Measurements from ENCODE around the gene NDC1. TPM values are rescaled to one million over a fixed set of nuclear protein-coding genes. Genes with fewer than 3 reads are reported as not detected.
"Not testable (repeated sequence)": the region's sequence is repeated elsewhere in the genome, so short reads cannot be mapped to it uniquely, and the experiment has no call there.

NDC1 gene, protein sequence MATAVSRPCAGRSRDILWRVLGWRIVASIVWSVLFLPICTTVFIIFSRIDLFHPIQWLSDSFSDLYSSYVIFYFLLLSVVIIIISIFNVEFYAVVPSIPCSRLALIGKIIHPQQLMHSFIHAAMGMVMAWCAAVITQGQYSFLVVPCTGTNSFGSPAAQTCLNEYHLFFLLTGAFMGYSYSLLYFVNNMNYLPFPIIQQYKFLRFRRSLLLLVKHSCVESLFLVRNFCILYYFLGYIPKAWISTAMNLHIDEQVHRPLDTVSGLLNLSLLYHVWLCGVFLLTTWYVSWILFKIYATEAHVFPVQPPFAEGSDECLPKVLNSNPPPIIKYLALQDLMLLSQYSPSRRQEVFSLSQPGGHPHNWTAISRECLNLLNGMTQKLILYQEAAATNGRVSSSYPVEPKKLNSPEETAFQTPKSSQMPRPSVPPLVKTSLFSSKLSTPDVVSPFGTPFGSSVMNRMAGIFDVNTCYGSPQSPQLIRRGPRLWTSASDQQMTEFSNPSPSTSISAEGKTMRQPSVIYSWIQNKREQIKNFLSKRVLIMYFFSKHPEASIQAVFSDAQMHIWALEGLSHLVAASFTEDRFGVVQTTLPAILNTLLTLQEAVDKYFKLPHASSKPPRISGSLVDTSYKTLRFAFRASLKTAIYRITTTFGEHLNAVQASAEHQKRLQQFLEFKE
- polyA plus RNA-seq (2014; cell fraction: cytosol; rRNA removed) = 46.5 and 49.9 TPM in 2 replicates
- 25.2 and 26.7 TPM in 2 replicates for polyA plus RNA-seq (2014; cell fraction: nucleus; rRNA removed)

DNA sequence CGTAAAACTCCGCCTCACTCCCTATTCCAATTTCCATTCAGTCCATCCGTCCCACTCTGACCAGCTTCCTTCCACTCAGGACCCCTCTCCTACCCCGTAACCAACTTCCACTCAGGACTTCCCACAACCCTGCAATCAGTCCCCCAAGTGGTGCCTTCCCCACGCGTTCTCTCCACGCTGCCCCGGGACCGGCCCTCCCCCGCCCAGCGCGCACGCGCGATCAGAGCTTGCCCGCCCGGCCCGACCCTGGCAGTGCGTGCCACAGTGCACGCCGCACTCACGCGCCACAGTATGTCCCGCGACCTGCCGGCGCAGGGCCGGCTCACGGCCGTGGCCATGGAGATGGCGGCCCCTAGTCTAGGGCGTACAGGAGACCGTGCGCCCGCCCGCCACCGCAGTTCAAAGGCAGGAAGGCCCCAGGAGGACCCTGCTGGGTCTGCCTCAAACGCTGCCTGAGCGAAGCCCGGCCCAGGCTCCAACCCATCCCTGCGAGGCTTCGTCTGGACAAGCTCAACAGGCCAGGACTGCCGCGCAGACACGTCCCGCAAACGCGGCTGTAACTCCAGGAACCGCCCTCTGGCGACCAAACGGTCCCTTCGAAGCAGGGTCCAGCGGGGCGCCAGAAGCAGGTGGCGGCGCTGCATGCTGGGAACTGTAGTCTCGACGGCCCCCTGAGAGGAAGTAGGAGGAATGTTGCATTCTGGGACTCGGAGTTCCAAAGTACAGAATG, at the start of gene NDC1:
Gene NDC1 (minus strand): TSS at position 373 of the 730 bp plus-strand sequence. CDS start 35 bp downstream, at position 338.
- peak; percentile 97 for DNase-seq (ENCODE audit: low spot score)

DNA sequence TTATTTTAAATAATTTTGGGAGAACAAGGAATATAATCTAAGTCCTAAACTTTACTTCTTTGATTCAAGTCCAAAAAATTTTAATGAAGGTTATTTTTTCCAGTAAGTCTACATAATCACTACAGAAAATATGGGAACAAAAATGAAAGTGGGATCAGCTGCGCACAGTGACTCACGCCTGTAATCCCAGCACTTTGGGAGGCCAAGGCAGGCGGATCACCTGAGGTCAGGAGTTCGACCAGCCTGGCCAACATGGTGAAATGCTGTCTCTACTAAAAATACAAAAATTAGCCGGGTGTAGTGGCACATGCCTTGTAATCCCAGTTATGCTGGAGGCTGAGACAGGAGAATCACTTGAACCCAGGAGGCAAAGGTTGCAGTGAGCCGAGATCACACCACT, 45.5 kb upstream of the NDC1 start:
- not testable (repeated sequence) for DNase-seq (ENCODE audit: low spot score)

DNA sequence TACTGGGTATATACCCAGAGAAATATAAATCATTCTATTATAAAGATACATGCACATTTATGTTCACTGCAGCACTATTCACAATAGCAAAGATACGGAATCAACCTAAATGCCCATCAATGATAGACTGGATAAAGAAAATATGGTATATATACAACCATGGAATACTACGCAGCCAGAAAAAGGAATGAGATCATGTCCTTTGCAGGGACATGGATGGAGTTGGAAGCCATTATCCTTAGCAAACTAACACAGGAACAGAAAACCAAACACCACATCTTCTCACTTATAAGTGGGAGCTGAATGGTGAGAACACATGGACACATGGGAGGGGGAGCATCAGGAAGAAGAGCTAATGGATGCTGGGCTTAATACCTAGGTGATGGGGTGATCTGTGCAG, 43.8 kb upstream of the NDC1 start:
- not testable (repeated sequence) for DNase-seq (ENCODE audit: low spot score)

DNA sequence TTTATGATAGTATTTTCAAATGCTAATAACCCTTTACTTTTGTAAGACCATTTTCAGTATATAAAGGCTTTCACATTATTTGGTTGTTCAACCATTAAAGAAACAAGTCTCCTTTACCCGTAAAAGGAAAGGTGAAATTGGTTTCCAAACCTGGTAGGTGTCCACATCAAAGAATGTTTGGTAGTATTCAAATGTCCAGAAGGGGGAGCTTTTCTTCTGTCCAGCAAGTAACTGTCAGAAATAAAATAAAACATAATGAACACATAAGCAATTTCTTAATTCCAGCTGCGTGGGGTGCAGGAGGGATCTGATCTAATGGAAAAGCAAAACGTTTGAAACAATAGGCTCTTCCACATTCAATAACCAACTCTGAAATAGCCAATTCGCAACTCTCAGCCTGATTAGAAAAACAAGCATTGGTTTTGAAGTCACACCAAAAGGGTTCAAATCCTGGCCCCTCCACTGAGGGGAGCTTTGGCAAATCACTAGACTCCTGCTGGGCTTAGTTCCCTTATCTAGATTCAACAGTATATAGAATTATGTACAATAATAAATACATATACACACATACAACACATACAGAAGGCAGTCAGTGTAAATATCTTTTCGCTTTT, 40.5 kb upstream of the NDC1 start:
- peak; percentile 26 for DNase-seq (ENCODE audit: low spot score)

DNA sequence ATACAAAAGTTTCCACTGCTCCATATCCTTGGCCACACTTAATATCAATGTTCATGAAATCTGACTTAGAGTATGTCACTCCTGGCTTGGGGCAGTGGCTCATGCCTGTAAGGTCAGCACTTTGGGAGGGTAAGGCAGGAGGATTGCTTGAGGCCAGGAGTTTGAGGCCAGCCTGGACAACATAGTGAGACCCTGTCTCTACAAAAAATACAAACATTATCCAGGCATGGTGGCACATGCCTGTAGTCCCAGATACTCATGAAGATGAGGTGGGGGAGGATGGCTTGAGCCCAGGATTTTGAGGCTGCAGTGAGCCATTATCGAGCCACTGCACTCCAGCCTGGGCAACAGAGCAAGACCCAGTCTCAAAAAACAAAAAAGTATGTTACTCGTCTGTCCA, 37.1 kb upstream of the NDC1 start:
- DNase-seq (ENCODE audit: low spot score) = not testable (repeated sequence)

DNA sequence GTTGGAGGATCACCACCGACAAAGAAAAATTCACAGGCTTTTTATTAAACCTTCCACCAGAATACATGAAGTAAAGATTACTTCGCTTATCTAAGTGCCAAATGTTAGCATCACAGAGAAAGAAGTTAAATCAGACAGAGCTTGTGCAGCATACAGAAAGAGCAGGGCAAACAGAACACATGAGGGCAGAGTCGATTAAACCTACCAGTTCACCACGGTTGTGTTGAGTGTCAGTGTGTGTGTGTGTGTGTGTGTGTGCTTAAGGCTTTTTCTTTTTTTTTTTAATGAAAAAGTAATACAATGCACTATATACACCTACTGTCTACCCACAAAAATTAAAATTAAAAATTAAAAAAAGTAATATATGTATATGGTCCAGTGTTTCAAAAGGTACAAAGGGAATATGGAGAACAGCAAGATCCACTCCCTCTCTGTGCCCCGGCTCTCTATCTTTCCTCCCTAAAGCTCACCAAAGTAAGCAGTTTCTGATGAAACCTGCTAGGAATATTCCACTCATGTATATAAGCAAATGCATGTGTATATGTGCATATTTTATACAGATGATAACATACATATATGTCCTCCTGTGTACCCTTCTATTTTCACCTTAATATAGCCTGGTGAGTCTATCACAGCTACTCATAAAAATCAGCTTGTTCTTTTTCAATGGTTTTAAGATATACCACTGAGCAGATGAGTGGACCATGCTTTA, 33.8 kb upstream of the NDC1 start:
- DNase-seq (ENCODE audit: low spot score) = no peak

DNA sequence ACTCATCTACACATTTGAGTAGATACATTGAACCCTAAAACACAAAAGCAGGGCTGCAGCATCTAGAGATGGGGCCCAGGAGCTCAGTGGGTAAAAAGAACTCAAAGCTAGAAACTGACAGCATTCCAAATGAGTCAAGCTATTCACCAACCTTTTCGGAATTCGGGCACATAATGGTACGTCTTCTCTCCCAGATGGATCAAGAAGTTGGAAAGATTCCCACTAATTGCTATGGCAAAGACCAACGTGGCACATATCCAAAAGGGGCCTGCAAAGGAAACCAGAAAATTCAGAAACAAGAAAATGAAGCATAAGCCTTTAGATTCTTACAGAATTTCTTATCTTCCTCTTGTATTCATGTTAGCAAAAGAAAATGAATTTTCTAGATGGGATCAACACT, 33.1 kb upstream of the NDC1 start:
- DNase-seq (ENCODE audit: low spot score) = no peak

DNA sequence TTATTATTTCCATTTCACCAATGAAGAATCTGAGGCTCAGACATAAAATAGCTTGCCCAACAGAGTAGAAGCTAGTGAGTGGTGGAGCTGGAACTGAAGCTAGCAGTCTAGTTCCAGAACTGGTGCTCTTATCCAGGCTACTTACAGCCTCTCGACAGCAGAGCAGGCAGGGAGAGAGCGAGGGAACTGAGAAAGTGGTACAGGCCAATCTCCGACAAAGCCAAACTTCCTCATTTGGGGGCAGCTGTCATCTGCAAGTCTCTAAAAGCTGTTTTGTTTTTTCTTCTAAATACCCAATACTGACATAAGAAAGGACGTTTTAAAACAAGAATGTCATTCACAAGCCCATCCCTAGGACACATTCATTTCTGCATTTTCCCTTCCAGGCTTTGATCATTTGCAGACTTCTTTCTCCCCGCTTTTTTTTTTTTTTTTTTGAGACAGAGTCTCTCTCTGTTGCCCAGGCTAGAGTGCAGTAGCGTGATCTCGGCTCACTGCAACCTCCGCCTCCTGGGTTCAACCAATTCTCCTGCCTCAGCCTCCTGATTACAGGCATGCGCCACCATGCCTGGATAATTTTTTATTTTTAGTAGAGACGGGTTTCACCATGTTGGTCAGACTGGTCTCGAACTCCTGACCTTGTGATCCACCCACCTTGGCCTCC, 31.5 kb upstream of the NDC1 start:
- DNase-seq (ENCODE audit: low spot score) = no peak

DNA sequence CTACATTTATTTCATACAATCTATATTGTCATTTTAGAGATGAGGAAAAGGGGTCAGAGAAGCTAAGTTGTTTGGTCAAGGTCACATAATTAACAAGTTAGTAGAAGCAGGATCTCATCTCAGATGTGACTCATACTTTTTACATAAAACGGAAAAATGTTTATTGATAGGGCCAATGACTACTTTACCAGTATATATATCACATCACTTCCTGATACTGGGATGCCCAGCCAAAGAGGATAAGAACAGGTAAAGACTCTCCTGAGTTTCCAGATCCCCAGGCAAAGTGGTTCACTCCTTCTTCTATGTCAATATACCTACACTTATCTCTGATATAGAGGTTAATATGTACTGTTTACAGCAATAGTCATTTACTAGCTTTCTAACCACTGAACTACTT, 30.5 kb upstream of the NDC1 start:
- DNase-seq (ENCODE audit: low spot score) = no peak

DNA sequence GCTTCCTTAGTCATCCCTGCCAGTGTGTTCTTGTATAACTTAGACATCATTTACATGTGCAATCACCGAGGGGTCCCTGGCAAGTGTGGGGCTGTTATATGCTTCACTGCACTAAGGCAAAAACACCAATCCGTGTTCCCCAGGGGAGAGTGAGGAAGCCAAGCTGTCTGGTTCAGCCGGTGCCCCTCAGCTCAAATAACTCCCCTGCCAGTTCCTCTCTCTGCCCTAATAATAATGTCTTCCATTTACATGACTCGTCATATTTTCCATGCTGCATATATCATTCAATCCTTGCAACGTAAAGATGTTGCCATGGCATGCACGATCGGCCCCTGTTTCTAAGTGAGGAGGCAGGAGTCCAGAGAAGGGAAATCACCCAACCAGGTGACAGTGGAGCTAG, 24.4 kb upstream of the NDC1 start:
- no peak for DNase-seq (ENCODE audit: low spot score)

DNA sequence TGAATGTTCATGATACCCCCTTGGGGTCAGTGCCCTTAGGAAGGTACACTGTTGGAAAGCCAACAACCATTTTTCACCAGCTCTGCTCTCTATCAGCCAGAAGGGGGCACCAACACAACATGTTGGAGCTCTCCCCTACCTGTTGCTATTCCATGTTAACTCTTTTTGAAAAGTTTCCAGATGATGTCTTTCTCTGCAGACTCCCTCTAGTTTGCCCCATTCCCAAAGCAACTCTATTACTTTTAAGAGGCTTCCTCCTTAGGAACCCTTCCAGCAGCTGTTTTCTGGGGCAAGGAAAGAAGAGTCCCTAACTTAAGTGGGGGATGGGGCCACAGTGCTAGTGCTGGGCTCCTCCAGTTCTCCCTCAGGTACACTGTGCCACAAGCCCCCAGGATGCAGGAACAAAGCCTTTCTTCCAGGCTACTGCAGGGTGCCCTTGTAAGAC, 22.9 kb upstream of the NDC1 start:
- peak; percentile 40 for DNase-seq (ENCODE audit: low spot score)

DNA sequence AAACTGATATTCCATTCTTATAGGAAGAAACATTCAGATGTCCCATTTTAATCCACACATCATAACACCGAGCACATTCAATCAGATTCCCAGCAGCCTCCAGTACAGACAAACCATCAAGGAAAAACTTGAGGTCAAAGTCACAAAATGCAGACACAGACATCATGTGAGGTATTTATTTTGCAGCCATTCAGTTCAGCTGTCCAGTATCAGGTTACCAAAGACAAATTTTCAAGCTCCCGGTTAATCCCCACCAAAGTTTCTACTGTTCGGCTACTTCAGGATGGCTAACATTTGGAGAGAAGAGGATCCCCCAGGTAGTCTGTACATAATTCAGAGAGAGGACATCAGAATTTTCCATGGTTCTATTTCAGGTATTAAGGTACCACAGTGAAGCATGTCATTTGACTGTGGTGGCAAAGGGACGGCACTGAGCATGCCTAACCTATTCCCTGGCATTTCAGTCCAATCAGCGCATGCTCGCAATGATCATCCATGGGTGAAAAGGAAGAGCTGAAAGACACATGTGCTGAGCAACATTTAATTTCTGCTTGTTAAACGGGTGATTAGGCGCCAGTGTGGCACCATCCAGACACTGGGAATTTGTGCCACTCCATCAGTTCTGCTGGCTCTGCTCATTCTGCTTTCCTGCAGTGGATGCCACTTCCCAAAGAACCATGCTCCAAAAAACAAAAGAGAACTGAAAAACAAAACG, 13.6 kb upstream of the NDC1 start:
- DNase-seq (ENCODE audit: low spot score) = no peak

DNA sequence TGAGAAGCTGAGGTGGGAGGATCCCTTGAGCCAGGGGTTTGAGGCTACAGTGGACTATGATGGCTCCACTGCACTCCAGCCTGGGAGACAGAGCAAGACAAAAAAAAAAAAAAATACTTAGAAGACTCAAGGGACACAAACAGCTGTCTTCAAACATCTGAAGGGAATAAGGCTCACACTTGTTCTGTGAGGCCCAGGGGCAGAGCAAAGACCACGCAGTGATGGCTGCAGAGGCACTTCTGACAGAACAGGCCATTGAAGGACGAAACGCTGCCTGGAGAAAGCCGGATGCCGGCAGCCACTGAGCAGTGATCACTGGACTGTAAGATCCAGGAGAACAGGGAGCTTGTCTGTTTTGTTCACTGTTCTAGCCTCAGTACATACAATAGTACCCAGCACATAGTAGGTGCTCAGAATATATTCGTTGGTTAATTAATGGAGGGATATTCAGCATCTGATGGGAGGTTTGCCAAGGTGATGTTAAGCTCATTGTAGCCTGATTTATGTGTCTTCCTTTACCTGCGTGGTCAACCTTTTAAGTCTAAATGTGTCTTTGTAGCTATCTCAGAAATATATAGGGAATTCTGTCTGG, 12.1 kb upstream of the NDC1 start:
- no peak for DNase-seq (ENCODE audit: low spot score)

DNA sequence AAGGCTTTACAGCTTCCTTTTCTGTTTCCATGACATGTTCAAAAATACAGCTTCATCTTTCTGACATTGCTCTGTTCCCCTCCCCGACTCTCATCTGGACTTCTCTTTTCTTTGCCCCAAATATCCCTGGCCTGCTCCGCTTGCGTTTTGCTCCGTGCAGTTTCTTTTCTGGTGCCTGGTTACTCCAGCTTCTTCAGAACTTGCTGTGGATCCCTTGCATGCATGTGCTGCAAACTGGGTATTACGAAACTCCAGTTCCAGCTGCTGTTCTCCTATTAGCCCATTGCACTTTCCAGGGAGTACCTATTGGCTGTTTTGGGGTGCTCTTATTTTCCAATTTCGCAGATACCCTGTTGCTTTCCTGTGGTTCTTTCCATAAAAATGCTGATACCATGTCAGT, 9.9 kb upstream of the NDC1 start:
- no peak for DNase-seq (ENCODE audit: low spot score)

DNA sequence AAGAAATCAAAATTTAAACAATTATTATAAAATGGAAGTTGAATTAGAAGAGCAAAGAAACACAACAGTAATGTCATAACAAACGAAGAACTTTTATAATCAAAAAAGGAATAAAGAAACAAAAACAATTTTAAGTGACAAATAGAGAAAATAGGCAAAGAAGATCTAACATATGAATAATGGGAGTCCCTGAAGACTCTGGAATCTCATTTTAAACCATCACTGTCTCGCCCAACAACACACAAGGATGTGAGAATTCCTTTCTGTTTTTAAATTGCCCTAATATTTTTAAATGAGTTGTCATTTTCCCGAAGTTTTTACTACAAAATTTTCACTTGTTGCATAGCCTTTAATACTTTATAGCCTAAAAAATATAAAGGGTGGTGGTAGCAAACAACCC, 4.3 kb upstream of the NDC1 start:
- no peak for DNase-seq (ENCODE audit: low spot score)

DNA sequence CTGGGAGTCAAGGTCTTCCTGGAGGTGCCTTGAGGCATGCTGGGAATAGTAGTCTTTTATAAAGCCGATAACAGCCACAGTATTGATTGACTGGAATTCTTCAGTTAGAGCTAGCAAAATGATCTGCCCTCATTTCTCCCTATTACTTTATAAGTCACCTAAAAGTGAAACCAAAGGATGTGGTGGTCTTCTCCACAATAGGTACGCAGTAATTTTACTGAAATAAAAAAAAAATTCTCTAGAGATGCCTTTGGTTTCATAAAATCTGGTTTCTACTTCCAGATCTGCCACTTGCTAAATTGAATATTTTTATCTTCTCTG, 518 bp upstream of the NDC1 start:
- DNase-seq (ENCODE audit: low spot score) = no peak

DNA sequence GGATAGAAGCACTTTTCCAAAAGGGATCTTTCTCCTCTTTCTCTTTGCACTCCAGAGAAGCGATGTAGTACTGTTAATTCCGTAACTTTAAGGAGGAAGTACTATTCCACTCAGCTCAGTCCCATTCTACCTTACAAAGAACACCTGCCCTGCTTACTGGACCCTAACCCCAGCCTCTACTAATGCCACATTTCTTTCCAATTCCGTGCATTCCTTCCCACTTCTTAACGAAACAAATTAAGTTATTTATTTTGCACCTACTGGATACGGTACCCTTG, 511 bp downstream of the NDC1 start:
- no peak for DNase-seq (ENCODE audit: low spot score)

DNA sequence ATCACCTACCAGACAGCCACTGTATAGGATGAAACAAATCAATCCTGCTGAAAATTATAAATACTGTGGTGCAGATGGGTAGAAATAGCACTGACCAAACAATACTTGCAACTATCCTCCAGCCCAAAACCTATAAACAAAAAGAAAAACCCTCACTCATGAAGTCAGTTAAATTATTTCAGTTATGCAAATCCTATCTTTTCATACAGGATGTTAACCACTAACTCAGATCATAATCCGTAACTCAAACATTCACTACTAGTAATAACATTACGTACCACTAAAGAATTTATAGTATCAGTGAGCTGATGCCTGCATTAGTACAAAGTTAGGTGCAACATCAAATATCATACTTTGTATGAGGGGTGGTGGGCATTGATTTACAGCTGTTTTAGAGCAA, 2.6 kb downstream of the NDC1 start:
- DNase-seq (ENCODE audit: low spot score) = no peak

DNA sequence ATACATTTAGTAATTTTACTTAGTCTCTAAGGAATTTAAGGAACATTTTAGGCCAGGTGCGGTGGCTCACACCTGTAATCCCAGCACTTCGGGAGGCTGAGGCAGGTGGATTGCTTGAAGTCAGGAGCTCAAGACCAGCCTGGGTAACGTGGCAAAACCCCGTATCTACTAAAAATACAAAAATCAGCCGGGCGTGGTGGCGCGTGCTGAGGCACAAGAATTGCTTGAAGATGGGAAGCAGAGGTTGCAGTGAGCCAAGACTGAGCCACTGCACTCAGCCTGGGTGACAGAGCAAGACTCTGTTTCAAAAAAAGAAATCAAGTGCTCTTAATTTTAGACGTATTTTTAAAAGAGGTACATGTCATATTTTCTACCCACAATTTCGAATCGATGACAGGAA, 3.3 kb downstream of the NDC1 start:
- no peak for DNase-seq (ENCODE audit: low spot score)

DNA sequence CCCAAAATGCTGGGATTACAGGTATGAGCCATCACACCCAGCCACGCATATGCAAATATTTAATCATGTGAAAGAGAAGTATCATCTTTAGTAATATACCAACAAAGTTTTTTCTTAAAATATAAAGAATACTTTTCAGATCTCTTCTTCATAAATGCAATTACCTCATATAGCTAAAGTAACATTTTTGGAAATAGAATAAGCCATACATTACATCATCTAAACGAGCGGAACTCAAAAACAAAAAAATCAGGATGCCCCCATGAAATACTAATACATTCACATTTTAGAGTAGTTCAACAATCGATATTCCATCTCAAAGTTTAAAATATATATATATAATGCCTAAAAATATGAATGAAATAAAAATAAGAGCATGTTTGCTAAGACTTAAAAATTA, 4.7 kb downstream of the NDC1 start:
- DNase-seq (ENCODE audit: low spot score) = no peak
